ENCODE data around the gene TRAIP. TPM values are rescaled to one million over a fixed set of nuclear protein-coding genes. Genes with fewer than 3 reads are reported as not detected.

TRAIP gene
- total RNA-seq, 1 donor: 7.7 TPM

DNA sequence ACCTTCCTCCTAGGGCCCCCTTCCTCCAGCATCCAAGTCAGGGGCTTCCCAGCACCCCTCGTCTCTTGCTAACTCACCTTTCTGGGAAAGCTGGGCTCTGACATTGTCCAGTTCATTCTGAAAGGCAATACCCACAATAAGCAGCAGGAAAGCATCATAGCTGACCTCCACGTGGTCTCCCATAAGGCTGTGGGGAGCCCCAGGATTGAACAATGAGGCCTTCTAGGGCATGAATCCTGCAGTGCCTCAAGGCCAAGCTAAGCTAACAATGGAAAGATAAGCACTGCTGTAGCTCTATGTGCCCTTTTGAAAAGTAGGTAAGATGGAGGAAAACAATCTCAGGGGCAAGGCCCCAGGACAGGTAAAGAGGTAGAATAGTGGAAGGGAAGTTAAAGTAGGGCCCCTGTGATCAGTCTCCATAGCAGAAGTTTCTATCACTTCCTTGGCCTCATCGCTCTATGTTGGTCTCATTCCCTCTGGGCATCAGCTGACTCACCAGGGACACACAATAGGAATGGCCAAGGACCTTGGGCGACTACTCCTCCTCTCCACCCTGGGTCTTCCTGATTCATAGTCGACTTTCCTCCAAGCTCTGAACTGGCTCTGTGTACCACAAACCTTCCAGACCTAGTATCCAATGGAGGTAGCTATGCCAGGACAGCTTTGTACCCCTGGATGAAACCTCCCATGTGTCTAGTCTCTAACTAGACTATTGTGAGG lies 11.7 kb downstream of the TRAIP start:
- DNase-seq (ENCODE audit: low read depth): no peak
- TF ChIP-seq, protein P1, sequence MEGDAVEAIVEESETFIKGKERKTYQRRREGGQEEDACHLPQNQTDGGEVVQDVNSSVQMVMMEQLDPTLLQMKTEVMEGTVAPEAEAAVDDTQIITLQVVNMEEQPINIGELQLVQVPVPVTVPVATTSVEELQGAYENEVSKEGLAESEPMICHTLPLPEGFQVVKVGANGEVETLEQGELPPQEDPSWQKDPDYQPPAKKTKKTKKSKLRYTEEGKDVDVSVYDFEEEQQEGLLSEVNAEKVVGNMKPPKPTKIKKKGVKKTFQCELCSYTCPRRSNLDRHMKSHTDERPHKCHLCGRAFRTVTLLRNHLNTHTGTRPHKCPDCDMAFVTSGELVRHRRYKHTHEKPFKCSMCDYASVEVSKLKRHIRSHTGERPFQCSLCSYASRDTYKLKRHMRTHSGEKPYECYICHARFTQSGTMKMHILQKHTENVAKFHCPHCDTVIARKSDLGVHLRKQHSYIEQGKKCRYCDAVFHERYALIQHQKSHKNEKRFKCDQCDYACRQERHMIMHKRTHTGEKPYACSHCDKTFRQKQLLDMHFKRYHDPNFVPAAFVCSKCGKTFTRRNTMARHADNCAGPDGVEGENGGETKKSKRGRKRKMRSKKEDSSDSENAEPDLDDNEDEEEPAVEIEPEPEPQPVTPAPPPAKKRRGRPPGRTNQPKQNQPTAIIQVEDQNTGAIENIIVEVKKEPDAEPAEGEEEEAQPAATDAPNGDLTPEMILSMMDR (IDR thresholded peaks at IDR 0.05; ENCODE audit: insufficient read depth, low read length): no peak
- no peak overlapping the region for H3K4me3 ChIP-seq (ENCODE audit: low read depth, low read length)

DNA sequence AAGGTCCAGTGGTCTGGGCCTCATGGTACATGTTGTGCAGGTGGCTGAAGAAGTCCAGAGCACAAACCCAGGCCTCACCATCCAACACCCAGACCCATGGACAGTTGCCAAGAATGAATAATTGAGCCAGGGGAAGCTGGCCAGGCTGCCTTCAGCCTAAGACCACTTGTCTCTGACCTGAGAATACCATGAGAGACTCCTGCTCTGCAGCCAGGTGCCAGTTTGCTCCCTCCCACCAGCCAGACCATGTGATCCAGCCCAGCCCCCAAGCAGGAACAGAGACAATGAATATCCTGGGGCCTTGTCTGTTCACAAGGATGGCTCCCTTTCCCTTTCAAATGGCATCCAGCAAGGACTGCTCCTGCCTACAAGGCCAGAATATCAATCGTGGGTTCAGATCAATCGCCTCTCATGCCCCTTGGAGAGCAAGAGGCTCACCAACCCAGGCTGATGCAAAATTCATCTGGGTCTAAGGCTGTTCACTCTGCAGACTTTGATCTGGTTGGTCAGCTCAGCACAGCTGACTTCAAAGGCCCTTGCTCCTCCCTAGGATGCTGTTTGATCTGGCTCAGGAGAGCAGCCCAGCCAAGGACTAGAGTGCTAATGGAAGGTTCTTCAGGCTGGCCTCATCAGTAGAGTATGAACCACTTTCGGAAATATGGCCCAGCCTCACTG lies 13.4 kb downstream of the TRAIP start:
- no peak overlapping the region for H3K4me3 ChIP-seq (ENCODE audit: low read depth, low read length)
- TF ChIP-seq, protein P1 (IDR thresholded peaks at IDR 0.05; ENCODE audit: insufficient read depth, low read length): no peak
- no peak for DNase-seq (ENCODE audit: low read depth)

DNA sequence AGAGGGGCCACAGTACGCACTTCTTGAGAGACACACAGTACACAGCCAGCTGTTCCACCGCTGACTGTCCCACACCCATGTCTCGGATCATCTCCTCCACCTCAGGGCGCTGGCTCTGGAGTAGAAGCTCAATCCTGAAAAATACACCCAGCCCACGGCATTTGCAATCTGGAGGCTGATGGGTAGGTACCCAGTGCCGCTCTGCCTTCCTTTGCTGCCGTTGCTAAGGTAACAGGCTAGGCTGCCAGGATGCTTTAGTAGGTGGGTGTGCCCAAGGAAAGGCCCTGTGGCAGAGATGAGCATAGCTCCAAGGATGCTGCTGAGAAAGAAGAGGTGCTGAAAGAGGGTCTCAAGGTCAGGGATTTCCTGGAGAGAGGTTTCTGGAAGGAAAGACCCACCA lies 14.6 kb downstream of the TRAIP start:
- DNase-seq (ENCODE audit: low read depth): no peak
- H3K4me3 ChIP-seq (ENCODE audit: low read depth, low read length): no peak overlapping the region
- TF ChIP-seq, protein P1 (IDR thresholded peaks at IDR 0.05; ENCODE audit: insufficient read depth, low read length): no peak

DNA sequence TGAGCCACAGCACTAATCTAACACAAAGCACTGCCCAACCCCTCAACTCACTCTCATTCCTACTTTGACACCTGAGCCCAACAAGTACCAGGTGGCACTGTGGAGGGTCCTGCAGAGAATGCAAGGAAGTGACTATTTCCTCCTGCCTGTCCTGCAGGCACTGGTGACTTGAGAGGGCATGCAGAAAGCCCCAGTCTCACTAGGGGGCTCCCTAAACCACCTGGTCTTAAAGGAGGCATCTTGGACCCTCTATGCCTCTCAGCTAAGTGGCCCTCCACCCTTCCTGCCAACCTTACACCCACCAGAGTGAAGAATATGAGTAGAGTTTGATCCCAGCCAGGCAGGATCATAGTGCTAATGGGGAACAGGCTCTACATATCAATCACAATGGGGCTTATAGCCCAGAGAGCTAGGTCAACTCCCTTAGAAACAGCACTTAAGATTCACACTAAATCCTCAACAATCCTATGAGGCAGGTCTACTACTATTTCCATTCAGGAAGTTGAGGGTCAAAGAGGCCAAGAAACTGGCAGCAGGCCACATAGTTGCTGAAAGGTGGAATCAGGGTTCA lies 15.2 kb downstream of the TRAIP start:
- TF ChIP-seq, protein P1 (IDR thresholded peaks at IDR 0.05; ENCODE audit: insufficient read depth, low read length): peak; percentile 56
- H3K4me3 ChIP-seq (ENCODE audit: low read depth, low read length): no peak overlapping the region
- peak; percentile 32 for DNase-seq (ENCODE audit: low read depth)

DNA sequence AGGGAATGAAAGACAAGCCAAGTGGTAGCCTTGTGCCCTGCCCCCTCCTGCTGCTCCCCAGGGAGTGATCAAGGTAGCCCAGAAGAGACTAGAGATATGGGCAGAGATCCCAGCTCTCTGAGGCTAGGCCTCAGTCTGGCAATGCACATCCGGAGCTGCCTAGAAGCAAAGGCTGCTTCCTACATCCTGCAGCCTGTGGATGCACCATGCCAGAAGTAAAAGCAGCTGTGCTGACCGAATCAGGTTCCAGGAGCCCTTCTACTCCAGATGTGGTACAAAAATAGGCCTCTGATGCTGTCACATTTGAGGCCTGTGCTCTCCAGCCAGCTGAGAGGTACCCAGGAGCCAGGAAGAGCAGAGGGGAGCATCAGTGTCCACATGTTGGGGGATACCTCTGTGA lies 16.0 kb downstream of the TRAIP start:
- H3K4me3 ChIP-seq (ENCODE audit: low read depth, low read length): no peak overlapping the region
- TF ChIP-seq, protein P1 (IDR thresholded peaks at IDR 0.05; ENCODE audit: insufficient read depth, low read length): no peak
- DNase-seq (ENCODE audit: low read depth): peak; percentile 16

DNA sequence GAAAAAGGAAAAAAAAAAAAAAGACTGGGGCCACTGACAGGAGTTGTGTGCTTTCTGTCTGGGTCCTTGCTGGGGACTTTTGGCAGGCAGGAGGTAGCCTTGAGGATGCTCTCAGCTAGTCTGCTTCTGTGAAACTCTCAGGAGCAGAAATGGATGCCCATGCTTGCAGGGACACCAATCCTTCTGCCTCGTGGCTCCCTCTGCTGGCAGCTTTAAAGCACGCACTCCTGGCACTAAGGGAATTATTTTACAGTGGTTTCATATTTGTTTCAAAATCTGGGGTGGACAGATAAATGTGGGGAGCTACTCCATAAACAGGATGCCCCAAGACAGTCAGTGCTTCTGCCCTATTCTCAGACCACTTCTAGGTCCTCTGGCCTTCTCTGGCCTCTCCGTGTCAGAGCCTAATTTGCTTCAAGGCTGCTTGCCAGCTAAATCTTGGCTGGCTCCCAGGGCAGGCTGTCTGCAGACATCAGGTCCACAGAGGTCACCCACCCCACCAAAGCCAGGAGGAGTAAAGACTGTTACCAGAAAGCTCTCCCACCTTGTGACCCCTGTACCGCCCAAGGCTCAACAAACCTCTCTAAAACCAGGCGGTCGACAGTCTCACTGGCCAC lies 17.1 kb downstream of the TRAIP start:
- H3K4me3 ChIP-seq (ENCODE audit: low read depth, low read length): no peak overlapping the region
- peak; percentile 87 for DNase-seq (ENCODE audit: low read depth)
- TF ChIP-seq, protein P1 (IDR thresholded peaks at IDR 0.05; ENCODE audit: insufficient read depth, low read length): peak; percentile 91
